PFSK-1 (cell line): ENCODE results near the gene GDPD5.

Experiments used
- FOXP2 ChIP-seq: optimal IDR thresholded peaks from 2 replicates; pipeline ENCODE3; 2011; ENCODE audit warnings: borderline replicate concordance, control low read depth, inconsistent platforms; ENCODE audit not compliant: insufficient read depth; ENCODE audit errors: extremely low read length, extremely low read depth
- POLR2AphosphoS5 ChIP-seq: IDR thresholded peaks from 2 replicates; pipeline ENCODE4 v1.6.1; 2012; ENCODE audit warnings: low read depth, mild to moderate bottlenecking, control low read depth, low read length, moderate library complexity
- SIN3A ChIP-seq: IDR thresholded peaks from 2 replicates; pipeline ENCODE4 v1.6.1; 2012; ENCODE audit warnings: mild to moderate bottlenecking, low read length, moderate library complexity, borderline replicate concordance; ENCODE audit not compliant: insufficient read depth
- TAF1 ChIP-seq: IDR thresholded peaks from 2 replicates; pipeline ENCODE4 v1.6.1; 2012; ENCODE audit warnings: low read length, control low read depth, borderline replicate concordance; ENCODE audit not compliant: insufficient read depth
- TF ChIP-seq, protein P1 (sequence below), 2 experiments: IDR thresholded peaks; 2 replicates each; pipeline versions ENCODE4 v1.6.1 to v1.8.0; 2011 to 2012; ENCODE audit warnings: low read depth in 2 of 2, low read length in 2 of 2, control low read depth in 1 of 2, inconsistent platforms in 1 of 2, mild to moderate bottlenecking in 1 of 2, moderate library complexity in 1 of 2; ENCODE audit not compliant: insufficient read depth in 1 of 2

DNA sequence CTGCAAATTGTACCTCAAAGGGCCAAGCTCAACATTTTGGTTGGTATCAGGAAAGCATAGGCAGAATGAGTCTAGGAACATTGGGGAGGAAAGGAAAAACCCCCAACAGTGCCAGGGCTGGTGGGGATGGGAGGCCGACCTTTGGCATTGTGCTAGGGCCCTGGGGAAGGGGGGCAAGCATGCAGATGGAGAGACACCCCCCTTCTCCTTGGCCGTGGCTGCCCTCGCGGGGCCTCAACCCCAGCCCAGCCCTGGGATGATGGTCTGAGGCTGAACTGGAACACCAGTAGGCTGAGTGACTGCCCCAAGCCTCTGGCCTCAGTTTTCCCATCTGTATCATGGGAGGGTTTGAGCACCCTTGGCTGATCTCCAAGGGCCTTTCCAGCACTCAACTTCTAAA is 40.0 kb downstream of the GDPD5 start:
- TF ChIP-seq, protein P1, sequence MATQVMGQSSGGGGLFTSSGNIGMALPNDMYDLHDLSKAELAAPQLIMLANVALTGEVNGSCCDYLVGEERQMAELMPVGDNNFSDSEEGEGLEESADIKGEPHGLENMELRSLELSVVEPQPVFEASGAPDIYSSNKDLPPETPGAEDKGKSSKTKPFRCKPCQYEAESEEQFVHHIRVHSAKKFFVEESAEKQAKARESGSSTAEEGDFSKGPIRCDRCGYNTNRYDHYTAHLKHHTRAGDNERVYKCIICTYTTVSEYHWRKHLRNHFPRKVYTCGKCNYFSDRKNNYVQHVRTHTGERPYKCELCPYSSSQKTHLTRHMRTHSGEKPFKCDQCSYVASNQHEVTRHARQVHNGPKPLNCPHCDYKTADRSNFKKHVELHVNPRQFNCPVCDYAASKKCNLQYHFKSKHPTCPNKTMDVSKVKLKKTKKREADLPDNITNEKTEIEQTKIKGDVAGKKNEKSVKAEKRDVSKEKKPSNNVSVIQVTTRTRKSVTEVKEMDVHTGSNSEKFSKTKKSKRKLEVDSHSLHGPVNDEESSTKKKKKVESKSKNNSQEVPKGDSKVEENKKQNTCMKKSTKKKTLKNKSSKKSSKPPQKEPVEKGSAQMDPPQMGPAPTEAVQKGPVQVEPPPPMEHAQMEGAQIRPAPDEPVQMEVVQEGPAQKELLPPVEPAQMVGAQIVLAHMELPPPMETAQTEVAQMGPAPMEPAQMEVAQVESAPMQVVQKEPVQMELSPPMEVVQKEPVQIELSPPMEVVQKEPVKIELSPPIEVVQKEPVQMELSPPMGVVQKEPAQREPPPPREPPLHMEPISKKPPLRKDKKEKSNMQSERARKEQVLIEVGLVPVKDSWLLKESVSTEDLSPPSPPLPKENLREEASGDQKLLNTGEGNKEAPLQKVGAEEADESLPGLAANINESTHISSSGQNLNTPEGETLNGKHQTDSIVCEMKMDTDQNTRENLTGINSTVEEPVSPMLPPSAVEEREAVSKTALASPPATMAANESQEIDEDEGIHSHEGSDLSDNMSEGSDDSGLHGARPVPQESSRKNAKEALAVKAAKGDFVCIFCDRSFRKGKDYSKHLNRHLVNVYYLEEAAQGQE (IDR thresholded peaks at IDR 0.05; ENCODE audit: insufficient read depth in 1 of 2, low read depth in 2 of 2, low read length in 2 of 2), result no peak
- TF ChIP-seq POLR2AphosphoS5, result no peak
- no peak for TF ChIP-seq TAF1
- no peak for TF ChIP-seq FOXP2
- no peak for TF ChIP-seq SIN3A
